A549 (cell line): Measurements from ENCODE around the gene STYXL2. TPM values are rescaled to one million over a fixed set of nuclear protein-coding genes. Genes with fewer than 3 reads are reported as not detected.

Experiments used
- ATAC-seq, 2 experiments: fragments of 200-7000 bp in 1 of 2; fragments of >200 bp in 1 of 2; cut with Nextera tagmentation in 1 of 2; cut with Tn5 transposase in 1 of 2; 3 replicates each; pipeline versions ENCODE4 v1.8.0 to v1.9.1; 2018 to 2020; ENCODE audit warnings: mild to moderate bottlenecking in 1 of 2, moderate library complexity in 1 of 2
- CTCF ChIA-PET: fragments of 300-600 bp; sonication (Branson Sonifier 250); formaldehyde crosslinking; extraction: SDS; loops from one replicate; lab custom pipeline; 2021; ENCODE audit warnings: antibody characterized with exemption, inconsistent platforms; lab: Yijun Ruan, JAX
- POLR2A ChIA-PET: fragments of 350-600 bp; formaldehyde crosslinking; extraction: SDS; loops from one replicate; lab custom pipeline; 2021; ENCODE audit warnings: antibody characterized with exemption, inconsistent platforms; lab: Yijun Ruan, JAX
- DNase-seq, 2 experiments: peaks; one replicate each; pipeline versions ENCODE4 v3.0.0 to v3.0.0-alpha.2; 2011 to 2016; ENCODE audit warnings: low read depth in 1 of 2, low spot score in 1 of 2
- FAIRE-seq: peaks from 2 replicates; lab custom pipeline; 2011; peaks lifted over from hg19 to GRCh38; lab: Jason Lieb, UNC
- H3K27ac ChIP-seq, 2 experiments: fragments of >200 bp; sonication (Bioruptor Twin); formaldehyde crosslinking; 3 replicates each; pipeline ENCODE4 v1.5.1; 2016 to 2017
- H3K4me1 ChIP-seq: fragments of >200 bp; sonication (Bioruptor Twin); formaldehyde crosslinking; 3 replicates; pipeline ENCODE4 v1.6.1; 2016
- H3K4me2 ChIP-seq: fragments of >200 bp; sonication (Bioruptor Twin); formaldehyde crosslinking; 3 replicates; pipeline ENCODE4 v1.6.1; 2016
- H3K4me3 ChIP-seq: fragments of >200 bp; sonication (Bioruptor Twin); formaldehyde crosslinking; 3 replicates; pipeline ENCODE4 v1.5.1; 2016
- H3K9me3 ChIP-seq: fragments of >200 bp; sonication (Bioruptor Twin); formaldehyde crosslinking; 3 replicates; pipeline ENCODE4 v1.6.1; 2016
- EHMT2 ChIP-seq: fragments of 200-600 bp; sonication (generic); IDR thresholded peaks from 2 replicates; pipeline ENCODE4 v1.6.1; 2016; ENCODE audit warnings: antibody characterized with exemption, low read depth, mild to moderate bottlenecking, moderate library complexity
- EP300 ChIP-seq, 2 experiments: fragments of >200 bp; sonication (Bioruptor Twin); formaldehyde crosslinking; IDR thresholded peaks; 2 replicates in 1 of 2; 3 replicates in 1 of 2; pipeline ENCODE4 v1.6.1; 2016 to 2017
- ESRRA ChIP-seq: fragments of 150-350 bp; IDR thresholded peaks from 2 replicates; pipeline ENCODE4 v1.6.1; 2014; ENCODE audit warnings: mild to moderate bottlenecking, low read length, borderline replicate concordance
- FOSL2 ChIP-seq, 2 experiments: fragments of 450-650 bp in 1 of 2; fragments of >200 bp in 1 of 2; sonication (Bioruptor Twin) in 1 of 2; formaldehyde crosslinking; IDR thresholded peaks; 2 replicates each; pipeline versions ENCODE4 v1.5.0 to v1.6.1; 2016 to 2020; ENCODE audit warnings: mild to moderate bottlenecking in 1 of 2, moderate library complexity in 1 of 2
- HEYL ChIP-seq: fragments of 250-450 bp; sonication (Bioruptor Pico); IDR thresholded peaks from 2 replicates; pipeline ENCODE4 v1.8.0; 2021; ENCODE audit warnings: mild to moderate bottlenecking, moderate library complexity
- JUN ChIP-seq, 2 experiments: fragments of >200 bp; sonication (Bioruptor Twin); formaldehyde crosslinking; IDR thresholded peaks; 2 replicates in 1 of 2; 3 replicates in 1 of 2; pipeline ENCODE4 v1.6.1; 2016 to 2017
- KDM5A ChIP-seq: fragments of 200-600 bp; sonication (generic); IDR thresholded peaks from 2 replicates; pipeline ENCODE4 v1.6.1; 2016; ENCODE audit warnings: antibody characterized with exemption, mild to moderate bottlenecking
- MAFK ChIP-seq: fragments of 450-650 bp; IDR thresholded peaks from 2 replicates; pipeline ENCODE4 v1.6.1; 2014; ENCODE audit not compliant: partially characterized antibody
- PHF8 ChIP-seq: fragments of 200-600 bp; sonication (generic); IDR thresholded peaks from 2 replicates; pipeline ENCODE4 v1.6.1; 2016; ENCODE audit warnings: low read depth, mild to moderate bottlenecking, antibody characterized with exemption, moderate library complexity, borderline replicate concordance
- RAD21 ChIP-seq, 2 experiments: fragments of >200 bp in 1 of 2; sonication (Bioruptor Twin) in 1 of 2; formaldehyde crosslinking in 1 of 2; IDR thresholded peaks in 1 of 2; conservative IDR thresholded peaks in 1 of 2; 2 replicates in 1 of 2; 3 replicates in 1 of 2; pipeline ENCODE4 v1.6.1; 2012 to 2018; ENCODE audit warnings: inconsistent platforms in 1 of 2
- SMC3 ChIP-seq: fragments of >200 bp; sonication (Bioruptor Twin); formaldehyde crosslinking; IDR thresholded peaks from 3 replicates; pipeline ENCODE4 v1.6.1; 2018; ENCODE audit warnings: inconsistent platforms
- SREBF2 ChIP-seq: fragments of 450-650 bp; IDR thresholded peaks from 2 replicates; pipeline ENCODE4 v1.6.1; 2014; ENCODE audit warnings: mild to moderate bottlenecking, moderate library complexity
- ZNF302 ChIP-seq: fragments of 250-450 bp; sonication (Bioruptor Pico); IDR thresholded peaks from 2 replicates; pipeline ENCODE4 v1.9.0; 2021; ENCODE audit warnings: inconsistent platforms, mild to moderate bottlenecking, moderate library complexity
- ZSCAN20 ChIP-seq: fragments of 250-450 bp; sonication (Bioruptor Pico); IDR thresholded peaks from 2 replicates; pipeline ENCODE4 v1.8.0; 2022; ENCODE audit warnings: mild to moderate bottlenecking, moderate library complexity
- WGBS: methylation state at CpG from one replicate; pipeline ENCODE4 v1.1.6; 2017; ENCODE audit errors: missing lambda C conversion rate; 5-methylcytosine and 5-hydroxymethylcytosine counted together
- polyA plus RNA-seq, 4 experiments: library from polyadenylated mRNA; depleted of rRNA in 3 of 4; stranded (reverse); fragments of >200 nt; fragmentation: RNase III in 1 of 4; extraction: RNeasy Plus Mini Kit Qiagen cat#74134 plus additional on column Dnase treatment in 1 of 4; gene quantifications; 2 replicates in 3 of 4; 3 replicates in 1 of 4; pipeline ENCODE4 v1.2.3, GENCODE V29; 2011 to 2017
- TF ChIP-seq, protein P1 (sequence below): fragments of 200-600 bp; sonication (generic); IDR thresholded peaks from 2 replicates; pipeline ENCODE4 v1.6.1; 2016; ENCODE audit warnings: antibody characterized with exemption, mild to moderate bottlenecking, moderate library complexity
- TF ChIP-seq, protein P2 (sequence below): IDR thresholded peaks from 2 replicates; pipeline ENCODE4 v1.6.1; 2012
- TF ChIP-seq, protein P3 (sequence below): IDR thresholded peaks from 2 replicates; pipeline ENCODE4 v1.6.1; 2012; ENCODE audit warnings: low read depth, borderline replicate concordance
- TF ChIP-seq, protein P4 (sequence below): fragments of 250-450 bp; sonication (Bioruptor Pico); IDR thresholded peaks from 2 replicates; pipeline ENCODE4 v1.5.0; 2020; ENCODE audit warnings: low read depth, mild to moderate bottlenecking, moderate library complexity
- TF ChIP-seq, protein P5 (sequence below): fragments of 450-650 bp; IDR thresholded peaks from 2 replicates; pipeline ENCODE4 v1.6.1; 2014; ENCODE audit warnings: antibody characterized with exemption
- TF ChIP-seq, protein P6 (sequence below): fragments of >200 bp; sonication (Bioruptor Twin); formaldehyde crosslinking; IDR thresholded peaks from 3 replicates; pipeline ENCODE4 v1.5.1; 2016

The STYXL2 gene
- polyA plus RNA-seq, 2 of the 4 experiments (the other 2 are of a cell fraction), result not detected

DNA sequence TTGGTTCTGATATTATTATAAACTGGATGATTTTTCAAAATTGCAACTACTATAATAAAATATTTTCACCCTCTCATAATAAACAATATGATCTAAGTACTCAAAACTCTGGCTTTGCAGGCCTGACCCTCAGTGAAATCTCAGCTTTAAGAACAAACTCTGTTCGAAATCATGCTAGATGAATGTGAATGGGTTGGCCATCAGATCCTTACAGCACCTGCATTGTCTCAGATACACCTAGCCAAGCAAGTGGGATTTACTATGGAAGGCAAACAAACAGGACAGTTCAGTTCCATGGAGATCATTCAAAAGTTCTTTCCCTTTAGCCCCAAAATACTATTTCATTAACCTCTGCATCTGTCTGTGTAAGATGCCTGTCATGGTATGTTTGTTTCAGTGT lies 44.8 kb downstream of the STYXL2 start:
- no peak overlapping the region for H3K27ac ChIP-seq
- ATAC-seq, result no peak
- CTCF ChIA-PET, result interaction anchor here (1.1 to 1.4 kb wide), 2 partner anchors 9 to 304 kb away, joined by 3 read pairs; no protein-coding TSS in a partner anchor
- POLR2A ChIA-PET, result no interaction called here
- 20% methylated on average over 1 of the region's 1 CpG for WGBS
- TF ChIP-seq, protein P1, sequence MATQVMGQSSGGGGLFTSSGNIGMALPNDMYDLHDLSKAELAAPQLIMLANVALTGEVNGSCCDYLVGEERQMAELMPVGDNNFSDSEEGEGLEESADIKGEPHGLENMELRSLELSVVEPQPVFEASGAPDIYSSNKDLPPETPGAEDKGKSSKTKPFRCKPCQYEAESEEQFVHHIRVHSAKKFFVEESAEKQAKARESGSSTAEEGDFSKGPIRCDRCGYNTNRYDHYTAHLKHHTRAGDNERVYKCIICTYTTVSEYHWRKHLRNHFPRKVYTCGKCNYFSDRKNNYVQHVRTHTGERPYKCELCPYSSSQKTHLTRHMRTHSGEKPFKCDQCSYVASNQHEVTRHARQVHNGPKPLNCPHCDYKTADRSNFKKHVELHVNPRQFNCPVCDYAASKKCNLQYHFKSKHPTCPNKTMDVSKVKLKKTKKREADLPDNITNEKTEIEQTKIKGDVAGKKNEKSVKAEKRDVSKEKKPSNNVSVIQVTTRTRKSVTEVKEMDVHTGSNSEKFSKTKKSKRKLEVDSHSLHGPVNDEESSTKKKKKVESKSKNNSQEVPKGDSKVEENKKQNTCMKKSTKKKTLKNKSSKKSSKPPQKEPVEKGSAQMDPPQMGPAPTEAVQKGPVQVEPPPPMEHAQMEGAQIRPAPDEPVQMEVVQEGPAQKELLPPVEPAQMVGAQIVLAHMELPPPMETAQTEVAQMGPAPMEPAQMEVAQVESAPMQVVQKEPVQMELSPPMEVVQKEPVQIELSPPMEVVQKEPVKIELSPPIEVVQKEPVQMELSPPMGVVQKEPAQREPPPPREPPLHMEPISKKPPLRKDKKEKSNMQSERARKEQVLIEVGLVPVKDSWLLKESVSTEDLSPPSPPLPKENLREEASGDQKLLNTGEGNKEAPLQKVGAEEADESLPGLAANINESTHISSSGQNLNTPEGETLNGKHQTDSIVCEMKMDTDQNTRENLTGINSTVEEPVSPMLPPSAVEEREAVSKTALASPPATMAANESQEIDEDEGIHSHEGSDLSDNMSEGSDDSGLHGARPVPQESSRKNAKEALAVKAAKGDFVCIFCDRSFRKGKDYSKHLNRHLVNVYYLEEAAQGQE, result no peak
- TF ChIP-seq, protein P2, sequence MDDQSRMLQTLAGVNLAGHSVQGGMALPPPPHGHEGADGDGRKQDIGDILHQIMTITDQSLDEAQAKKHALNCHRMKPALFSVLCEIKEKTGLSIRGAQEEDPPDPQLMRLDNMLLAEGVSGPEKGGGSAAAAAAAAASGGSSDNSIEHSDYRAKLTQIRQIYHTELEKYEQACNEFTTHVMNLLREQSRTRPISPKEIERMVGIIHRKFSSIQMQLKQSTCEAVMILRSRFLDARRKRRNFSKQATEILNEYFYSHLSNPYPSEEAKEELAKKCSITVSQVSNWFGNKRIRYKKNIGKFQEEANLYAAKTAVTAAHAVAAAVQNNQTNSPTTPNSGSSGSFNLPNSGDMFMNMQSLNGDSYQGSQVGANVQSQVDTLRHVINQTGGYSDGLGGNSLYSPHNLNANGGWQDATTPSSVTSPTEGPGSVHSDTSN, result no peak
- no peak for TF ChIP-seq HEYL (CRISPR knock-in tag)
- no peak for TF ChIP-seq ESRRA
- TF ChIP-seq, protein P3, sequence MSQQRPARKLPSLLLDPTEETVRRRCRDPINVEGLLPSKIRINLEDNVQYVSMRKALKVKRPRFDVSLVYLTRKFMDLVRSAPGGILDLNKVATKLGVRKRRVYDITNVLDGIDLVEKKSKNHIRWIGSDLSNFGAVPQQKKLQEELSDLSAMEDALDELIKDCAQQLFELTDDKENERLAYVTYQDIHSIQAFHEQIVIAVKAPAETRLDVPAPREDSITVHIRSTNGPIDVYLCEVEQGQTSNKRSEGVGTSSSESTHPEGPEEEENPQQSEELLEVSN, result no peak
- no peak for TF ChIP-seq EP300 (IDR thresholded peaks at IDR 0.05)
- no peak for TF ChIP-seq ZNF302 (CRISPR knock-in tag)
- no peak for TF ChIP-seq KDM5A
- TF ChIP-seq JUN (IDR thresholded peaks at IDR 0.05), result no peak
- no peak for TF ChIP-seq FOSL2 (IDR thresholded peaks at IDR 0.05)
- no peak for TF ChIP-seq FOSL2 (CRISPR knock-in tag; IDR thresholded peaks at IDR 0.05)
- TF ChIP-seq, protein P4, sequence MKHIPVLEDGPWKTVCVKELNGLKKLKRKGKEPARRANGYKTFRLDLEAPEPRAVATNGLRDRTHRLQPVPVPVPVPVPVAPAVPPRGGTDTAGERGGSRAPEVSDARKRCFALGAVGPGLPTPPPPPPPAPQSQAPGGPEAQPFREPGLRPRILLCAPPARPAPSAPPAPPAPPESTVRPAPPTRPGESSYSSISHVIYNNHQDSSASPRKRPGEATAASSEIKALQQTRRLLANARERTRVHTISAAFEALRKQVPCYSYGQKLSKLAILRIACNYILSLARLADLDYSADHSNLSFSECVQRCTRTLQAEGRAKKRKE (CRISPR knock-in tag), result no peak
- no peak for TF ChIP-seq SREBF2
- TF ChIP-seq RAD21 (conservative IDR thresholded peaks at IDR 0.05 in 1 of 2, IDR thresholded peaks at IDR 0.05 in 1 of 2), result no peak
- TF ChIP-seq EHMT2, result no peak
- TF ChIP-seq, protein P5, sequence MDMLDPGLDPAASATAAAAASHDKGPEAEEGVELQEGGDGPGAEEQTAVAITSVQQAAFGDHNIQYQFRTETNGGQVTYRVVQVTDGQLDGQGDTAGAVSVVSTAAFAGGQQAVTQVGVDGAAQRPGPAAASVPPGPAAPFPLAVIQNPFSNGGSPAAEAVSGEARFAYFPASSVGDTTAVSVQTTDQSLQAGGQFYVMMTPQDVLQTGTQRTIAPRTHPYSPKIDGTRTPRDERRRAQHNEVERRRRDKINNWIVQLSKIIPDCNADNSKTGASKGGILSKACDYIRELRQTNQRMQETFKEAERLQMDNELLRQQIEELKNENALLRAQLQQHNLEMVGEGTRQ, result no peak
- TF ChIP-seq PHF8, result no peak
- no peak for TF ChIP-seq ZSCAN20
- no peak for TF ChIP-seq SMC3
- TF ChIP-seq, all 56 proteins: peak for 0
- Histone ChIP-seq H3K4me2 (no peak overlapping the region), H3K9me3 (0 out of 3 replicates have a peak, but pooled peaks cover 1% of the 10 kb centered on the region), H3K4me1 (peaks cover 8% of the 10 kb centered on the region; the same call in 1 of the 3 replicates), H3K4me3 (no peak overlapping the region)
- DNase-seq, result no peak
- FAIRE-seq, result no peak

DNA sequence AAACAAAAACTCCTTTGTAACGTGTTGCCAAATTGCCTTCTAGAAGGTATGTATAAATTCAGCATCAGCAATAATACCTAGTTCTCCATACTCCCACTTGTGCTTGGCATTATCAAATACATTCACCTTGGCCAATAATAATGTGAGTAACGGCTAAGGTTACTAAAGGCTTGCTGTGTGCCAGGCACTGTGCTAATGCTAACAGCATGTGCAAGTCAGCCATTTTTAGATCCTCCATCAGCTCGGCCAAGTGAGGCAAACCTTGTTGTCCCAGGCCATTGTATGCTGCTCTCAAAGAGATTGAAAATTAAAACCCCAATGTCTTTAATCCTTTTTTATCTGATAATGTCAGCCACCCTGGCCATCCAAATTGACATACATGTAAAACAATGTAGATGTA lies 48.1 kb downstream of the STYXL2 start:
- H3K4me2 ChIP-seq, result no peak overlapping the region
- H3K9me3 ChIP-seq, result peaks cover 2% of the 10 kb centered on the region; the same call in 2 of the 3 replicates
- 32% methylated on average over 3 of the region's 3 CpGs for WGBS
- no peak for FAIRE-seq
- ChIA-PET POLR2A (no interaction called here), CTCF (interaction anchor here (0.6 kb wide), 1 partner anchor 15 kb away, joined by 4 read pairs; no protein-coding TSS in a partner anchor)
- no peak overlapping the region for H3K27ac ChIP-seq
- DNase-seq, result no peak
- peak; percentile 26 for TF ChIP-seq MAFK
- TF ChIP-seq, protein P6, sequence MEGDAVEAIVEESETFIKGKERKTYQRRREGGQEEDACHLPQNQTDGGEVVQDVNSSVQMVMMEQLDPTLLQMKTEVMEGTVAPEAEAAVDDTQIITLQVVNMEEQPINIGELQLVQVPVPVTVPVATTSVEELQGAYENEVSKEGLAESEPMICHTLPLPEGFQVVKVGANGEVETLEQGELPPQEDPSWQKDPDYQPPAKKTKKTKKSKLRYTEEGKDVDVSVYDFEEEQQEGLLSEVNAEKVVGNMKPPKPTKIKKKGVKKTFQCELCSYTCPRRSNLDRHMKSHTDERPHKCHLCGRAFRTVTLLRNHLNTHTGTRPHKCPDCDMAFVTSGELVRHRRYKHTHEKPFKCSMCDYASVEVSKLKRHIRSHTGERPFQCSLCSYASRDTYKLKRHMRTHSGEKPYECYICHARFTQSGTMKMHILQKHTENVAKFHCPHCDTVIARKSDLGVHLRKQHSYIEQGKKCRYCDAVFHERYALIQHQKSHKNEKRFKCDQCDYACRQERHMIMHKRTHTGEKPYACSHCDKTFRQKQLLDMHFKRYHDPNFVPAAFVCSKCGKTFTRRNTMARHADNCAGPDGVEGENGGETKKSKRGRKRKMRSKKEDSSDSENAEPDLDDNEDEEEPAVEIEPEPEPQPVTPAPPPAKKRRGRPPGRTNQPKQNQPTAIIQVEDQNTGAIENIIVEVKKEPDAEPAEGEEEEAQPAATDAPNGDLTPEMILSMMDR, result no peak
- no peaks in the 10 kb centered on the region for H3K4me1 ChIP-seq
- H3K4me3 ChIP-seq, result no peak overlapping the region
- ATAC-seq, result no peak
